Fibroblast of lung (primary cell): ENCODE data around the gene GTPBP1. TPM values are rescaled to one million over a fixed set of nuclear protein-coding genes. Genes with fewer than 3 reads are reported as not detected.

Experiments
- DNase-seq, 2 donors: peaks; one replicate each; pipeline versions ENCODE4 v3.0.0 to v3.0.0-alpha.2; 2010; ENCODE audit warnings: low read depth in 2 of 2
- H2AFZ ChIP-seq: 2 replicates; pipeline ENCODE4 v1.5.1; 2012; ENCODE audit warnings: low read length, control low read depth, inconsistent platforms
- H3K27ac ChIP-seq: 2 replicates; pipeline ENCODE4 v1.5.1; 2011; ENCODE audit warnings: low read length, control low read depth; ENCODE audit not compliant: insufficient read depth
- H3K27me3 ChIP-seq: 2 replicates; pipeline ENCODE4 v1.5.1; 2011; ENCODE audit warnings: mild to moderate bottlenecking, low read length; ENCODE audit not compliant: control insufficient read depth, insufficient read depth
- H3K36me3 ChIP-seq: 2 replicates; pipeline ENCODE4 v1.5.1; 2011; ENCODE audit warnings: low read length; ENCODE audit not compliant: control insufficient read depth, insufficient read depth
- H3K4me1 ChIP-seq: 2 replicates; pipeline ENCODE4 v1.5.1; 2011; ENCODE audit warnings: low read length; ENCODE audit not compliant: control insufficient read depth, insufficient read depth; ENCODE audit errors: extremely low read depth
- H3K4me2 ChIP-seq: 2 replicates; pipeline ENCODE4 v1.5.1; 2011; ENCODE audit warnings: low read length, control low read depth; ENCODE audit not compliant: insufficient read depth; ENCODE audit errors: extremely low read depth
- H3K4me3 ChIP-seq, 4 experiments: fragments of 200-600 bp in 1 of 4; sonication (generic) in 1 of 4; replicated peaks in 1 of 4; 2 replicates each; pipeline ENCODE4 v1.5.1; 2011 to 2016; ENCODE audit warnings: low read length in 4 of 4, low read depth in 3 of 4, mild to moderate bottlenecking in 3 of 4, control low read depth in 2 of 4, inconsistent platforms in 1 of 4, mixed read lengths in 1 of 4; ENCODE audit not compliant: insufficient read depth in 1 of 4; ENCODE audit errors: control extremely low read depth in 1 of 4
- H3K79me2 ChIP-seq: 2 replicates; pipeline ENCODE4 v1.5.1; 2012; ENCODE audit warnings: mild to moderate bottlenecking, low read length, inconsistent platforms; ENCODE audit not compliant: control insufficient read depth, insufficient read depth
- H3K9ac ChIP-seq: 2 replicates; pipeline ENCODE4 v1.5.1; 2011; ENCODE audit warnings: mild to moderate bottlenecking, low read length, control low read depth; ENCODE audit not compliant: insufficient read depth
- H3K9me3 ChIP-seq: 2 replicates; pipeline ENCODE4 v1.5.1; 2012; ENCODE audit warnings: low read depth, low read length; ENCODE audit not compliant: control insufficient read depth, insufficient read depth
- H4K20me1 ChIP-seq: 2 replicates; pipeline ENCODE4 v1.5.1; 2011; ENCODE audit warnings: low read length; ENCODE audit not compliant: control insufficient read depth, insufficient read depth; ENCODE audit errors: extremely low read depth
- CTCF ChIP-seq, 2 donors: IDR thresholded peaks in 1 of 2; conservative IDR thresholded peaks in 1 of 2; 1 replicate in 1 of 2; 2 replicates in 1 of 2; pipeline ENCODE4 v1.5.1; 2011 to 2012; ENCODE audit warnings: low read length in 2 of 2, control low read depth in 1 of 2, inconsistent platforms in 1 of 2, low read depth in 1 of 2, mild to moderate bottlenecking in 1 of 2
- EZH2 ChIP-seq: IDR thresholded peaks from 2 replicates; pipeline ENCODE4 v1.5.1; 2012; ENCODE audit warnings: low read length, control low read depth, mild to moderate bottlenecking; ENCODE audit errors: missing control alignments
- polyA plus RNA-seq, 2 donors: library from polyadenylated mRNA; depleted of rRNA in 1 of 2; stranded (reverse) in 1 of 2; unstranded in 1 of 2; fragments of >200 nt; gene quantifications; 2 replicates each; pipeline ENCODE4 v1.2.1, GENCODE V29; 2011 to 2012; ENCODE audit warnings: missing spikeins in 1 of 2
- total RNA-seq: library from RNA; depleted of rRNA; stranded (reverse); fragments of >200 nt; gene quantifications from 2 replicates; pipeline ENCODE4 v1.2.1, GENCODE V29; 2014

GTPBP1 gene
- total and polyA plus RNA-seq, 2 donors (not counting 1 experiment from before 2014, with no cell fraction given) = 20.6 to 23.1 TPM

- Histone ChIP-seq H4K20me1 (no peaks in the 10 kb centered on the region), H3K9ac (no peak overlapping the region), H3K79me2 (peaks cover 18% of the 10 kb centered on the region), H3K9me3 (no peaks in the 10 kb centered on the region), H2AFZ (no peak overlapping the region), H3K27ac (no peak overlapping the region), H3K27me3 (no peaks in the 10 kb centered on the region), H3K4me2 (no peak overlapping the region), H3K4me1 (peaks cover 7% of the 10 kb centered on the region), H3K4me3 (no peak overlapping the region), H3K36me3 (peaks cover 4% of the 10 kb centered on the region)
- TF ChIP-seq CTCF (conservative IDR thresholded peaks at IDR 0.05 in 1 of 2, IDR thresholded peaks at IDR 0.05 in 1 of 2; ENCODE audit: low read depth in 1 of 2, low read length in 2 of 2) = no peak
- TF ChIP-seq EZH2 = no peak
- no peak for DNase-seq
Measured at GRCh38 chr22:38757464-38757757, 51.7 kb downstream of the GTPBP1 start.

- DNase-seq = no peak
- H3K4me3 ChIP-seq = no peak overlapping the region
- H3K27me3 ChIP-seq = no peaks in the 10 kb centered on the region
Measured at GRCh38 chr22:38758276-38758945, 52.7 kb downstream of the GTPBP1 start.

GRCh38 chr22:38759005-38759404, 53.3 kb downstream of the GTPBP1 start:
- Histone ChIP-seq H4K20me1 (no peaks in the 10 kb centered on the region), H3K9ac (no peak overlapping the region), H3K9me3 (no peaks in the 10 kb centered on the region), H2AFZ (no peak overlapping the region), H3K36me3 (no peaks in the 10 kb centered on the region), H3K4me2 (no peak overlapping the region), H3K4me1 (peaks cover 7% of the 10 kb centered on the region), H3K79me2 (peaks cover 6% of the 10 kb centered on the region), H3K4me3 (no peak overlapping the region), H3K27me3 (no peaks in the 10 kb centered on the region), H3K27ac (no peak overlapping the region)
- no peak for DNase-seq
- TF ChIP-seq EZH2 (no peak), CTCF (conservative IDR thresholded peaks at IDR 0.05 in 1 of 2, IDR thresholded peaks at IDR 0.05 in 1 of 2; ENCODE audit: low read depth in 1 of 2, low read length in 2 of 2) (no peak)

More at GRCh38 chr22:38758276-38758945, 52.7 kb downstream of the GTPBP1 start:
- no peak overlapping the region for H3K9ac ChIP-seq
- H3K4me2 ChIP-seq = no peak overlapping the region
- TF ChIP-seq EZH2 (no peak), CTCF (conservative IDR thresholded peaks at IDR 0.05 in 1 of 2, IDR thresholded peaks at IDR 0.05 in 1 of 2; ENCODE audit: low read depth in 1 of 2, low read length in 2 of 2) (no peak)
- H3K4me1 ChIP-seq = peaks cover 7% of the 10 kb centered on the region
- no peaks in the 10 kb centered on the region for H3K36me3 ChIP-seq
- H3K9me3 ChIP-seq = no peaks in the 10 kb centered on the region
- H3K79me2 ChIP-seq = peaks cover 12% of the 10 kb centered on the region
- H2AFZ ChIP-seq = no peak overlapping the region
- no peaks in the 10 kb centered on the region for H4K20me1 ChIP-seq
- no peak overlapping the region for H3K27ac ChIP-seq
